GM20000 (cell line): ENCODE data around the gene PRSS56.

Experiments
- DNase-seq: peaks from one replicate; pipeline ENCODE4 v3.0.0; 2012; ENCODE audit warnings: low spot score
- CTCF ChIP-seq: IDR thresholded peaks from 2 replicates; pipeline ENCODE4 v1.5.1; 2012; ENCODE audit warnings: mild to moderate bottlenecking, control low read depth; ENCODE audit errors: extremely low read depth, missing control alignments

PRSS56 gene

DNA sequence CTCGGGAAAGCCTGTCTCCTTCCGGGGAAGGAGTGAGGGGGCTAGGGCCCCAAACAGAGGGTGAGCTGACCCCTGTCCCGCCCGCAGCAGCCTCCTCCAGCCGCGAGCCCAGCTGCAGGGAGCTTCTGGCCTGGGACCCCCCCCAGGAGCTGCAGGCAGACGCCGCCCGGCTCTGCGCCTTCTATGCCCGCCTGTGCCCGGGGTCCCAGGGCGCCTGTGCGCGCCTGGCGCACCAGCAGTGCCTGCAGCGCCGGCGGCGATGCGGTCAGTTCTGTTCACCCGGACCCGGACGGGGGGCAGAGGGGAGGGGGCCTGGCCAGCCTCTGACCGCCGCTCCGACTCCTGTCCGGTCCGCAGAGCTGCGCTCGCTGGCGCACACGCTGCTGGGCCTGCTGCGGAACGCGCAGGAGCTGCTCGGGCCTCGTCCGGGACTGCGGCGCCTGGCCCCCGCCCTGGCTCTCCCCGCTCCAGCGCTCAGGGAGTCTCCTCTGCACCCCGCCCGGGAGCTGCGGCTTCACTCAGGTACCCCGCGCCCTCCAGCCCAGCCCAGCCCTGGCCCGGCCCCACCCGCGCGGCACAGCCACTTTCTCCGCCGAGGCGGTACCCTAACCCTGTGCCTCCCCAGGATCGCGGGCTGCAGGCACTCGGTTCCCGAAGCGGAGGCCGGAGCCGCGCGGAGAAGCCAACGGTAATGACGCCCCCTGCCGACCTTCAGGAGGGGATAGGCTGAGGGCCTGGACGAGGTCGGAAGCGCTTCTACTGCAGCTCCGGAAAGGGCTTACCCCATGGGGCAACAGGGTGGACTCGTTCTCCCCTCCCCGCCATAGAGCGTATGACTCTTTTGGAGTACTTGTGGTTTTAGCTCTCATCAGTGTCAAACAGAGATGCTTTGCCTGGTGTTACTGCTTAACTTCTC is 3.8 kb downstream of the PRSS56 start:
- TF ChIP-seq CTCF, result no peak
- DNase-seq, result peak; percentile 71

DNA sequence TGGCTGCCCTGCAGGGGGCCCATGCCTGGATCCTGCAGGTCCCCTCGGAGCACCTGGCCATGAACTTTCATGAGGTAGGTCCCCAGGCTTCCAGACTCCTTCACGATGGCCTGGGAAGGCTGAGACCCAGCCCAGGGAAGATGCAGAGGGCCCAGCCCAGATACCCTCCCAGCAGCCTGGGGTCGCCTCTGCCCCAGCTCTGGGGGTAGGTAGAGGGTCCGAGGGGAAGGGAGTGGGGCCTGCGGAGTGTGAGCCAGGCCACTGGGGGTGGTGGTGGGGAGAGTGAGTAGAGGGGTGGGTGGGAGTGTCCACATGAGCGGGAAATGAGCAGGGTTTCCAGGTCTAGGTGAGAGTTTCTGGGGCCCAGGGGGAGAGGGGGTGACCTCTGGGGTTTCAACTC is 4.6 kb downstream of the PRSS56 start:
- DNase-seq, result peak; percentile 43

GRCh38 chr2:232525199-232525598 is 5.0 kb downstream of the PRSS56 start:
- no peak for DNase-seq
- TF ChIP-seq CTCF, result no peak

More for the DNA sequence above, 4.6 kb downstream of the PRSS56 start:
- no peak for TF ChIP-seq CTCF

DNA sequence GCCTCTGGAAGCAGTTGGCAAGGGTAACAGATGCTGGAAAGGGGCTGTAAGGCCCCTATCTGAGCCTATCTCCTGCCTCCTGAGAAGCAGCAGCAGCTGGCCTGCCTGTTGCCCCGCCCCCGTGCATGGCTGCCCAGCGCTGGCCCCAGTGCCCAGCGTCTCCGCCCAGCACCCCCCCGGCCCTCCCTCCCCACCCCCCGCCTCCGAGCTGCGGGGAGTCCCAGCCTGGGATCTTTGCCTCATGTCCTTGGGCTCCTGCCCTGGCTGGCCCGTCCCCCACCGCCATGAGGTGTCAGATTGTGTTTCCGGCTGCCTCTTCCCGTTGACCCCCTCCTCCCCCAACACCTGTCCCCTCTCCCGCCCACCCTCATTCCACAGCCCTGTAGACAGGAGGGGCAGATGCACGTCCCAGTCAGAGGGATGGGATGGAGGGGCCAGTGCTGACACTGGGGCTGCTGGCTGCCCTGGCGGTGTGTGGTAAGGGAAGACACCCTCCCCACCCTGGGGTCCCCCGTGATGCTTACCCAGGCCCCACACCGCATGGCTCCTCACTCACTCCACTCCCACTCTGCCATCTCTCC is 5.7 kb downstream of the PRSS56 start, which contains the start of gene CHRND:
CHRND (plus strand) TSS at position 370 of the 581 bp plus-strand sequence; CDS start at position 426, 56 bp downstream.
- DNase-seq, result no peak
- TF ChIP-seq CTCF, result no peak

DNA sequence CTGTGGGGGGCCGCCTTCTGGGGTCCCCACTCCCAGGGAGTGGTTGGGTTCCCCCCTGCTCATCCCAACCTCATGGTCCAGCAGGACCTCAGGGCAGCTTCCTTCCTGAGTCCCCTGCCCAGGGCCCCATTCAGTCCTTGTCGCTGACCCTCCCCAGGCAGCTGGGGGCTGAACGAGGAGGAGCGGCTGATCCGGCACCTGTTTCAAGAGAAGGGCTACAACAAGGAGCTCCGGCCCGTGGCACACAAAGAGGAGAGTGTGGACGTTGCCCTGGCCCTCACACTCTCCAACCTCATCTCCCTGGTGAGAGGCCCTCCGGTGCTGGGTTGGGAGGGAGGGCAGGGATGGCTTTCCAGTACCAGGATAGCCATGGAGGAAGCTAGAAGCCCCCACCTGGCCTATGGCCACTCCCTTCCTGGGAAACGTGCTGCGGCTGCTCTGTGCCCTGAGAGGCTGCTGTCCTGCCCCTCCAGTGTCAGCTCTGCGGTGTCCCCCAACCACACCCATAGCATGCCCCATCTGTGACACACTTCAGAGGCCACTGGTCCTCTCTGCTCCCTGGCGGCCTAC is 6.3 kb downstream of the PRSS56 start:
- no peak for DNase-seq
- TF ChIP-seq CTCF, result no peak

DNA sequence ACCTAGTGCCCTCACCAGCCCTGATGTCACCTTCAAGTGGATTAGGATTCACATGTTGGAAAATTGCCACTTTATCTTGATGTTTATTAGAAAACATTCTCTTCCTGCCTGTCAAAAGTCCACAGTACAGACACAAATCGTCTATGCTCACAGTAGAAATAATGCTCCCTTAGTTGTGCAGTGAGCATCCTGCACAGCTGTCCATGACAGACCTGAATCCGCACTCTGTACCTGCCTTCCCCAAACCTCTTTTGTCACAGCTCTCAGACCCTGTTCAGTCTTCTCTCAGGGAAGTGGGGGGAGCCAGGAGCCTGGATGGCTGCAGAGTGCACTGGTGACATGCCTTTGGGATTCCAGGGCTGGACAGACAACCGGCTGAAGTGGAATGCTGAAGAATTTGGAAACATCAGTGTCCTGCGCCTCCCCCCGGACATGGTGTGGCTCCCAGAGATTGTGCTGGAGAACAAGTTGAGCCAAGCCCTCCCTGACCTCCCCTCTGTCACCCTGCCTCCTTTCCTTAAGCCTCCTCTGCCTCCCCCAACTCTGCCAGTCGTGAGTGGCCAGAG is 7.8 kb downstream of the PRSS56 start:
- TF ChIP-seq CTCF, result no peak
- DNase-seq, result no peak
